CD8-positive, alpha-beta memory T cell (primary cell): ENCODE data around the gene TAB2. TPM values are rescaled to one million over a fixed set of nuclear protein-coding genes. Genes with fewer than 3 reads are reported as not detected.

ENCODE experiments used
- CTCF ChIA-PET: fragments of 350-600 bp; sonication (Branson Sonifier 250); formaldehyde crosslinking; loops from one replicate; lab custom pipeline; 2021; ENCODE audit warnings: antibody characterized with exemption; lab: Charles Lee
- POLR2A ChIA-PET: fragments of 350-600 bp; sonication (Branson Sonifier 250); formaldehyde crosslinking; loops from one replicate; lab custom pipeline; 2021; ENCODE audit warnings: antibody characterized with exemption; lab: Charles Lee
- DNase-seq, 5 donors: peaks; one replicate each; pipeline versions ENCODE4 v3.0.0 to v3.0.0-alpha.2; 2020 to 2022; ENCODE audit warnings: mixed read lengths in 1 of 5
- H3K27ac ChIP-seq: one replicate; pipeline ENCODE4 v1.7.0; 2013; ENCODE audit warnings: low read depth, mild to moderate bottlenecking, low read length, moderate library complexity
- H3K27me3 ChIP-seq: 2 replicates; pipeline ENCODE4 v1.7.0; 2013; ENCODE audit warnings: low read length, mild to moderate bottlenecking; ENCODE audit not compliant: insufficient read depth, poor library complexity, severe bottlenecking
- H3K36me3 ChIP-seq: 2 replicates; pipeline ENCODE4 v1.7.0; 2013; ENCODE audit warnings: mild to moderate bottlenecking, low read length, moderate library complexity; ENCODE audit not compliant: insufficient read depth
- H3K4me1 ChIP-seq: 2 replicates; pipeline ENCODE4 v1.7.0; 2013; ENCODE audit warnings: mild to moderate bottlenecking, low read length, moderate library complexity; ENCODE audit not compliant: insufficient read depth
- H3K4me3 ChIP-seq: 2 replicates; pipeline ENCODE4 v1.7.0; 2013; ENCODE audit warnings: mild to moderate bottlenecking, low read length
- H3K9me3 ChIP-seq: 2 replicates; pipeline ENCODE4 v1.7.0; 2013; ENCODE audit warnings: mild to moderate bottlenecking, low read length
- H3K27ac Mint-ChIP-seq, 8 donors: one replicate each; pipeline ENCODE4 v1.8.0; 2020 to 2021; ENCODE audit warnings: mixed read lengths in 8 of 8, mild to moderate bottlenecking in 6 of 8, inconsistent platforms in 3 of 8, moderate library complexity in 3 of 8
- H3K27me3 Mint-ChIP-seq, 2 donors: one replicate each; pipeline ENCODE4 v1.8.0; 2020 to 2021; ENCODE audit warnings: mixed read lengths in 2 of 2, mild to moderate bottlenecking in 1 of 2, moderate library complexity in 1 of 2
- H3K36me3 Mint-ChIP-seq, 3 donors: one replicate each; pipeline ENCODE4 v1.8.0; 2020 to 2021; ENCODE audit warnings: mixed read lengths in 3 of 3, inconsistent platforms in 1 of 3, mild to moderate bottlenecking in 1 of 3
- H3K4me1 Mint-ChIP-seq, 3 donors: one replicate each; pipeline ENCODE4 v1.8.0; 2020 to 2021; ENCODE audit warnings: mixed read lengths in 3 of 3, inconsistent platforms in 1 of 3, mild to moderate bottlenecking in 1 of 3
- H3K4me3 Mint-ChIP-seq, 7 donors: one replicate each; pipeline ENCODE4 v1.8.0; 2020 to 2021; ENCODE audit warnings: mixed read lengths in 7 of 7, mild to moderate bottlenecking in 6 of 7, moderate library complexity in 4 of 7, inconsistent platforms in 2 of 7
- H3K9me3 Mint-ChIP-seq, 5 donors: one replicate each; pipeline ENCODE4 v1.8.0; 2020 to 2022; ENCODE audit warnings: mixed read lengths in 5 of 5, mild to moderate bottlenecking in 3 of 5, moderate library complexity in 2 of 5, inconsistent platforms in 1 of 5
- polyA plus RNA-seq: library from polyadenylated mRNA; unstranded; fragments of 300-500 nt; fragmentation: Illumina TruSeq; gene quantifications from one replicate; pipeline ENCODE4 v1.2.3, GENCODE V29; 2021
- total RNA-seq, 2 experiments: library from RNA; stranded (reverse); gene quantifications; one replicate each; pipeline ENCODE4 v1.2.3, GENCODE V29; 2021

Gene TAB2
- total and polyA plus RNA-seq, 3 experiments from 2014 or later, result 16.6 to 109 (median 103) TPM

DNA sequence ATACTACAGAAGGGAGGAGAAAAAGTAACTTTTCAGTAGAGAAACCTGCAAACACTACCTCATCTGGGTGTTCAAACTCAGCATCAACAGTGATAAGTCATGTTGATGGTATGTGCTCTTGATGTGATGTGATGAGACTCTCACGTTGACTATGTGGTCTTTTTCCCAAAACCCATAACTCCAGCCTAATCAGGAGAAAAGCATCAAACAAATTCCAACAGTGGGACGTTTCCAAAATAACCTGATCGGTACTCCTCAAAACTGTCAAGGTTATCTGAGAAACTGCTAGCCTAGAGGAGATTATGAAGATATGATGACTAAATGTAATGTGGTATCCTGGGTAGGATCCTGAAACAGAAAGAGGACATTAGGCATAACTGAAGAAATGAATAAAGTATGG, 41.9 kb upstream of the TAB2 start:
- H3K4me1 ChIP-seq, result peaks cover 27% of the 10 kb centered on the region
- peaks cover 22 to 43% (median 43%) of the 10 kb centered on the region in 3 donors for H3K4me1 Mint-ChIP-seq
- H3K27me3 Mint-ChIP-seq, result peaks cover 0 to 1% of the 10 kb centered on the region in 2 donors
- no peak overlapping the region for H3K27ac ChIP-seq
- H3K36me3 ChIP-seq, result no peaks in the 10 kb centered on the region
- no peaks in the 10 kb centered on the region for H3K9me3 ChIP-seq
- no peaks in the 10 kb centered on the region for H3K27me3 ChIP-seq
- no peak overlapping the region for H3K4me3 ChIP-seq
- no peak overlapping the region for H3K4me3 Mint-ChIP-seq
- POLR2A ChIA-PET, result no interaction called here
- CTCF ChIA-PET, result no interaction called here
- peaks cover 0 to 2% (median 0%) of the 10 kb centered on the region in 3 donors for H3K36me3 Mint-ChIP-seq
- no peak for DNase-seq
- H3K9me3 Mint-ChIP-seq, result no peaks in the 10 kb centered on the region
- no peak overlapping the region for H3K27ac Mint-ChIP-seq

- H3K4me1 Mint-ChIP-seq, result peaks cover 7 to 24% (median 23%) of the 10 kb centered on the region in 3 donors
- peaks cover 0 to 3% of the 10 kb centered on the region in 2 donors for H3K27me3 Mint-ChIP-seq
- no peak overlapping the region for H3K4me3 Mint-ChIP-seq
- H3K27me3 ChIP-seq, result no peaks in the 10 kb centered on the region
- peaks cover 12% of the 10 kb centered on the region for H3K4me1 ChIP-seq
- H3K9me3 Mint-ChIP-seq, result no peaks in the 10 kb centered on the region
- H3K4me3 ChIP-seq, result no peak overlapping the region
- no peak overlapping the region for H3K27ac Mint-ChIP-seq
- peaks cover 0 to 2% (median 0%) of the 10 kb centered on the region in 3 donors for H3K36me3 Mint-ChIP-seq
- no peaks in the 10 kb centered on the region for H3K36me3 ChIP-seq
- H3K9me3 ChIP-seq, result no peaks in the 10 kb centered on the region
- no peak for DNase-seq
- ChIA-PET POLR2A (no interaction called here), CTCF (no interaction called here)
- H3K27ac ChIP-seq, result no peak overlapping the region
Measured at GRCh38 chr6:149277621-149278020, 39.9 kb upstream of the TAB2 start.

DNA sequence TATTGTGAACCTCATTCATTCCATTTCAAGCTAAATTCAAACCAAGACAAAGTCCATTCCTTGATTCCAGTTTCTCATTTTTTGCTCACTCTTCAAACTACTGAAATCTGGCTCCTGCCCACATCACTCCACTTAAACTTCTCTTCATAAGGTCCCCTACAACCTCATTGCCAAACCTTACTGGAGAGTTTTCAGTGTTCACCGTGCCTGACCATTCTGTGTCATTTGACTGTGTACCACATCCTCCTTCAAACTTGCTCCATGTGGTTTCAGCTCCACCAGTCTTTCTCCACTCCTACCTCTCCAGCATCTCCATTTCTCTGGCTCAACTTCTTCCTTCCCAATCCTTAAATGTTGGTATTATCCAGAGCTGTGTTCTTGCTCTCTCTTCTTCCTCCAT, 38.5 kb upstream of the TAB2 start:
- Mint-ChIP-seq H3K4me3 (no peak overlapping the region), H3K27me3 (peaks cover 0 to 3% of the 10 kb centered on the region in 2 donors), H3K9me3 (no peaks in the 10 kb centered on the region), H3K36me3 (peaks cover 0 to 2% (median 0%) of the 10 kb centered on the region in 3 donors), H3K4me1 (peaks cover 0 to 12% (median 9%) of the 10 kb centered on the region in 3 donors), H3K27ac (no peak overlapping the region)
- ChIA-PET POLR2A (no interaction called here), CTCF (interaction anchor here (1.0 kb wide), 1 partner anchor 63 kb away, joined by 3 read pairs; no protein-coding TSS in a partner anchor)
- Histone ChIP-seq H3K36me3 (no peaks in the 10 kb centered on the region), H3K4me3 (no peak overlapping the region), H3K4me1 (no peaks in the 10 kb centered on the region), H3K9me3 (no peaks in the 10 kb centered on the region), H3K27ac (no peak overlapping the region), H3K27me3 (no peaks in the 10 kb centered on the region)
- DNase-seq, result no peak

DNA sequence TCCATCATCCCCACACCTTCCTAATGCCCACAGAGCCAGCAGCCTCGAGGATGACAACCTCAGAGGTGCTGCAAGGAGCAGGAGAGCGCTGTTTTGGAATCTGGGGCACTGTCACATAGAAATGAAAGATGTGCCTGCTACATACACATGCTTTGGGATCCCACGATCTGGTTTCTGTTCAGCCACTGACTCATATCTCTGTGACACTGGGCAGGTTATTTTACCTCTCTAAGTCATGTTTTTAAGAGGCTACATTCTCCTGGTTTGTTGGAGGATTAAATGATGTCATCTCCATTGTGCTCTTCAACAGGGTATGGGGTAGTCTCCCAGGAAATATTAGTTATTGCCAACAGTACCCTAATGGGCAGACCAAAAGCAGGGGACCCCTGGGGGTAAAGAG, 32.6 kb upstream of the TAB2 start:
- H3K4me1 Mint-ChIP-seq, result peaks cover 2 to 20% (median 9%) of the 10 kb centered on the region in 3 donors

DNA sequence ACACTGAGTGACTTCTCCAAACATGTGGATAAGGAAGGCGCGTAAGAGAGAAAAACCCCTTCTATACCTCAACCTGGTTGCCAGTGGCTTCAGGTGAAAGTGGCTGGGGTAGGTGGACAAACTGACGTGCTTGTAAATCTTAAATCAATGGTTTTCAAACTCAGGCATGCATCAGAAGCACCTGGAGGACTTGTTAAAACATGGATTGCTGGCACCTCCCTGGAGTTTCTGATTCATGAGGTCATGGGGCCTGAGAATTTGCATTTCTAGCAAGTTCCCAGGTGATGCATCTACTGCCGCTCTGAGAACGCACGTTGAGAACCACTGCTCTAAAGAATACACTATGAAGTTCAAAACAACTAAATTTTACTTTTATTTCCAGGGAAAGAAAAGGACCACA, 31.9 kb upstream of the TAB2 start:
- H3K4me1 Mint-ChIP-seq, result peaks cover 2 to 16% (median 9%) of the 10 kb centered on the region in 3 donors
- Histone ChIP-seq H3K9me3 (no peaks in the 10 kb centered on the region), H3K27ac (no peak overlapping the region), H3K27me3 (no peaks in the 10 kb centered on the region), H3K36me3 (no peaks in the 10 kb centered on the region), H3K4me3 (no peak overlapping the region), H3K4me1 (no peaks in the 10 kb centered on the region)
- peaks cover 0 to 2% of the 10 kb centered on the region in 2 donors for H3K27me3 Mint-ChIP-seq
- H3K27ac Mint-ChIP-seq, result no peak overlapping the region
- H3K4me3 Mint-ChIP-seq, result no peak overlapping the region
- no peaks in the 10 kb centered on the region for H3K9me3 Mint-ChIP-seq
- CTCF ChIA-PET, result no interaction called here
- H3K36me3 Mint-ChIP-seq, result no peaks in the 10 kb centered on the region
- no peak for DNase-seq
- POLR2A ChIA-PET, result no interaction called here

More for the DNA sequence above, 32.6 kb upstream of the TAB2 start:
- no peaks in the 10 kb centered on the region for H3K36me3 ChIP-seq
- peaks cover 0 to 2% of the 10 kb centered on the region in 2 donors for H3K27me3 Mint-ChIP-seq
- H3K4me1 ChIP-seq, result no peaks in the 10 kb centered on the region
- H3K4me3 Mint-ChIP-seq, result no peak overlapping the region
- H3K9me3 Mint-ChIP-seq, result no peaks in the 10 kb centered on the region
- H3K36me3 Mint-ChIP-seq, result peaks cover 0 to 2% (median 0%) of the 10 kb centered on the region in 3 donors
- no peaks in the 10 kb centered on the region for H3K9me3 ChIP-seq
- POLR2A ChIA-PET, result no interaction called here
- DNase-seq, result no peak
- H3K27me3 ChIP-seq, result no peaks in the 10 kb centered on the region
- no peak overlapping the region for H3K27ac Mint-ChIP-seq
- H3K4me3 ChIP-seq, result no peak overlapping the region
- CTCF ChIA-PET, result no interaction called here
- H3K27ac ChIP-seq, result no peak overlapping the region

DNA sequence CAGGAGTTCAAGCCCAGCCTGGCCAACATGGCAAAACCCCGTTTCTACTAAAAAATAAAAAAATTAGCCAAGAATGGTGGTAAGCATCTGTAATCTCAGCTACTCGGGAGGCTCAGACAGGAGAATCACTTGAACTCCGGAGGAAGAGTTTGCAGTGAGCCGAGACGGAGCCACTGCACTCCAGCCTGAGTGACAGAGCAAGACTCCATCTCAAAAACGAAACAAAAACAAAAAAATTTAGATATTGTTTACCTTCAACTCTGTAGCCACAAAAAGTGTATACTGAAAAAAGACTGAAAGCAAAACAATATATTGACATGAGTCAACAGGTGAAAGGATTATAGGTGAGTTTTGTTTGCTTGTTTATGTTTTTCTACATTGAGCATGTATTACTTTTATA, 30.6 kb upstream of the TAB2 start:
- Mint-ChIP-seq H3K27me3 (no peaks in the 10 kb centered on the region), H3K4me1 (peaks cover 2 to 16% (median 9%) of the 10 kb centered on the region in 3 donors), H3K36me3 (no peaks in the 10 kb centered on the region), H3K4me3 (peak overlapping the region in 1 of 7 donors; percentile 37), H3K9me3 (no peaks in the 10 kb centered on the region), H3K27ac (no peak overlapping the region)
- H3K9me3 ChIP-seq, result no peaks in the 10 kb centered on the region
- H3K4me1 ChIP-seq, result no peaks in the 10 kb centered on the region
- no peaks in the 10 kb centered on the region for H3K36me3 ChIP-seq
- H3K27ac ChIP-seq, result no peak overlapping the region
- H3K27me3 ChIP-seq, result no peaks in the 10 kb centered on the region
- CTCF ChIA-PET, result interaction anchor here (1.1 kb wide), 1 partner anchor 145 kb away, joined by 3 read pairs; no protein-coding TSS in a partner anchor
- POLR2A ChIA-PET, result no interaction called here
- DNase-seq, result no peak
- no peak overlapping the region for H3K4me3 ChIP-seq

DNA sequence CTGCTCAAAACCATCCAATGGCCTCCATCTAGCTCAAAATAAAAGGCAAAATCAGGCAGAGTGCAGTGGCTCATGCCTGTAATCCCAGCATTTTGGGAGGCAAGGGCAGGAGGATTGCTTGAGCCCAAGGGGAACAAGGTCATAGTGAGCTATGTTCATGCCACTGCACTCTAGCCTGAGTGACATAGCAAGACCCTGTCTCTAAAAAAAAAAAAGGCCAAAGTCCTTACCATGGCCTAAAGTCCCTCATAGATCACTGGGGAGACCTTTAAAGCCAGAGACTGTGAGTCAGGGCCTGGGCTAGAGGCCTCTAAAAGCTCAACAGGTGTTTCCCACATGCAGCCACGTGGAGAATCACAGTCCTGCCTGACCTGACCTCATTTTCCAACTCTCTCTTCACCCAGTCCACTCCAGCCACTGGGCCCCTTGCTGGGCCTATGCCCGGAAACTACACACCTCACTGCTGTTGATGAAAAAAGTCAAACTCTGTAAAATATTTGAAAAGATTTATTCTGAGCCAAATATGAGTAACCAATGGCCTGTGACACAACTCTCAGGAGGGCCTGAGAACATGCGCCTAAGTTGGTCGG, 28.2 kb upstream of the TAB2 start:
- Histone ChIP-seq H3K27ac (no peak overlapping the region), H3K4me1 (no peaks in the 10 kb centered on the region), H3K36me3 (no peaks in the 10 kb centered on the region), H3K27me3 (no peaks in the 10 kb centered on the region), H3K9me3 (no peaks in the 10 kb centered on the region), H3K4me3 (no peak overlapping the region)
- POLR2A ChIA-PET, result interaction anchor here (0.8 kb wide), 1 partner anchor 195 kb away, joined by 3 read pairs; the partner anchor contains the start of gene ZC3H12D
- Mint-ChIP-seq H3K27ac (peak overlapping the region in 1 of 8 donors; percentile 20), H3K4me3 (no peak overlapping the region), H3K4me1 (peaks cover 2 to 12% (median 9%) of the 10 kb centered on the region in 3 donors), H3K27me3 (no peaks in the 10 kb centered on the region), H3K36me3 (no peaks in the 10 kb centered on the region), H3K9me3 (no peaks in the 10 kb centered on the region)
- CTCF ChIA-PET, result no interaction called here
- no peak for DNase-seq

DNA sequence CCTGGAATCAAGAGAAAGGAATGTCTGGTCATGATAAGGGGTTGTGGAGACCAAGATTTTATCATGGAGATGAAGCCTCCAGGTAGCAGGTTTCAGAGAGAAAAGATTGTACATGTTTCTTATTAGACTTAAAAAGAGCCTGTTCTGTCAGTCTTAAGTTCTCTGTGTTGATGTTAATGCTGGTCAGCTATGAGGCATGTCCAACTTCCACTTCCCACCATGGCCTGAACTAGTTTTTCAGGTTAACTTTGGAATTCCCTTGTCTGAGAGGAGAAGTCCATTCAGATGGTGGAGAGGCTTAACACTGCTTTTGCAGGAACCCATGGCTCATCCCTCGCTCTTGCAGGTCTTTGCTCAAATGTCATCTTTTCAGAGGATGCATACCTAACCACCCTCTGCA, 27.5 kb upstream of the TAB2 start:
- no peaks in the 10 kb centered on the region for H3K36me3 Mint-ChIP-seq
- no peaks in the 10 kb centered on the region for H3K27me3 Mint-ChIP-seq
- no peak for DNase-seq
- Histone ChIP-seq H3K4me3 (no peak overlapping the region), H3K9me3 (no peaks in the 10 kb centered on the region), H3K27me3 (no peaks in the 10 kb centered on the region), H3K36me3 (no peaks in the 10 kb centered on the region), H3K4me1 (no peaks in the 10 kb centered on the region), H3K27ac (no peak overlapping the region)
- peaks cover 2 to 8% (median 3%) of the 10 kb centered on the region in 3 donors for H3K4me1 Mint-ChIP-seq
- H3K9me3 Mint-ChIP-seq, result no peaks in the 10 kb centered on the region
- H3K4me3 Mint-ChIP-seq, result no peak overlapping the region
- ChIA-PET CTCF (no interaction called here), POLR2A (no interaction called here)
- peak overlapping the region in 1 of 8 donors; percentile 67 for H3K27ac Mint-ChIP-seq
